IMR-90 (cell line): ENCODE measurements around the gene ANKRD13B. TPM values are rescaled to one million over a fixed set of nuclear protein-coding genes. Genes with fewer than 3 reads are reported as not detected.
A peak's percentile ranks its signal among the peaks of the same experiment; 100 is the strongest.

Source experiments
- ATAC-seq: fragments of 200-7000 bp; cut with Tn5 transposase; 2 replicates; pipeline ENCODE4 v1.9.1; 2020; ENCODE audit warnings: low read depth, mild to moderate bottlenecking, moderate library complexity
- BruUV-seq: library from RNA; stranded (reverse); fragments of 400-500 nt; replicated peaks from 2 replicates; lab custom pipeline; 2021; lab: Mats Ljungman, UMichigan
- CTCF ChIA-PET: fragments of 300-600 bp; formaldehyde crosslinking; extraction: SDS; loops from one replicate; lab custom pipeline; 2021; ENCODE audit warnings: antibody characterized with exemption; lab: Yijun Ruan, JAX
- POLR2A ChIA-PET: fragments of 300-600 bp; sonication (Branson Sonifier 250); formaldehyde crosslinking; loops from one replicate; lab custom pipeline; 2022; ENCODE audit warnings: antibody characterized with exemption; ENCODE audit not compliant: unreplicated experiment; lab: Charles Lee
- DNase-seq: peaks from one replicate; pipeline ENCODE4 v3.0.0; 2013
- H2AFZ ChIP-seq: replicated peaks from 2 replicates; pipeline ENCODE3; 2013; ENCODE audit warnings: low read length, mild to moderate bottlenecking; ENCODE audit not compliant: poor library complexity
- H2AK5ac ChIP-seq: 2 replicates; pipeline ENCODE4 v1.6.1; 2013; ENCODE audit warnings: low read depth, low read length, inconsistent platforms
- H2AK9ac ChIP-seq: replicated peaks from 2 replicates; pipeline ENCODE3; 2013; ENCODE audit warnings: mild to moderate bottlenecking, low read depth, low read length, moderate library complexity; ENCODE audit not compliant: poor library complexity
- H2BK120ac ChIP-seq: 2 replicates; pipeline ENCODE4 v1.6.1; 2013; ENCODE audit warnings: low read depth, low read length, inconsistent platforms
- H2BK15ac ChIP-seq: 3 replicates; pipeline ENCODE4 v1.6.1; 2013; ENCODE audit warnings: low read depth, low read length, inconsistent platforms
- H2BK20ac ChIP-seq: 2 replicates; pipeline ENCODE4 v1.6.1; 2013; ENCODE audit warnings: low read depth, mild to moderate bottlenecking, inconsistent platforms, low read length, moderate library complexity
- H2BK5ac ChIP-seq: 2 replicates; pipeline ENCODE4 v1.6.1; 2013; ENCODE audit warnings: mild to moderate bottlenecking, low read depth, low read length, inconsistent platforms; ENCODE audit not compliant: poor library complexity, severe bottlenecking
- H3K14ac ChIP-seq: replicated peaks from 2 replicates; pipeline ENCODE4 v1.6.1; 2013; ENCODE audit warnings: low read depth, low read length, inconsistent platforms
- H3K18ac ChIP-seq: 2 replicates; pipeline ENCODE4 v1.6.1; 2013; ENCODE audit warnings: low read depth, low read length, control low read depth
- H3K23ac ChIP-seq: 2 replicates; pipeline ENCODE4 v1.6.1; 2013; ENCODE audit warnings: low read depth, low read length, inconsistent platforms
- H3K27ac ChIP-seq: 2 replicates; pipeline ENCODE4 v1.5.1; 2013; ENCODE audit warnings: mild to moderate bottlenecking, control low read depth, low read length; ENCODE audit not compliant: insufficient read depth
- H3K27me3 ChIP-seq: 2 replicates; pipeline ENCODE4 v1.6.1; 2013; ENCODE audit warnings: low read length; ENCODE audit not compliant: control insufficient read depth, insufficient read depth
- H3K36me3 ChIP-seq: 2 replicates; pipeline ENCODE4 v1.6.1; 2013; ENCODE audit warnings: low read length, mixed read lengths; ENCODE audit not compliant: control insufficient read depth, insufficient read depth
- H3K4ac ChIP-seq: 2 replicates; pipeline ENCODE4 v1.6.1; 2013; ENCODE audit warnings: low read depth, low read length, inconsistent platforms
- H3K4me1 ChIP-seq: 2 replicates; pipeline ENCODE4 v1.6.1; 2013; ENCODE audit warnings: low read length, mixed read lengths; ENCODE audit not compliant: control insufficient read depth, insufficient read depth
- H3K4me2 ChIP-seq: 2 replicates; pipeline ENCODE4 v1.6.1; 2013; ENCODE audit warnings: low read depth, mild to moderate bottlenecking, control low read depth, low read length, moderate library complexity
- H3K4me3 ChIP-seq: 2 replicates; pipeline ENCODE4 v1.5.1; 2013; ENCODE audit warnings: low read depth, mild to moderate bottlenecking, control low read depth, low read length, moderate library complexity; ENCODE audit not compliant: insufficient read depth
- H3K56ac ChIP-seq: 2 replicates; pipeline ENCODE4 v1.6.1; 2013; ENCODE audit warnings: low read length, inconsistent platforms; ENCODE audit not compliant: insufficient read depth; ENCODE audit errors: extremely low read depth
- H3K79me1 ChIP-seq, 2 experiments: 2 replicates each; pipeline ENCODE4 v1.6.1; 2013; ENCODE audit warnings: low read length in 2 of 2, inconsistent platforms in 1 of 2, low read depth in 1 of 2
- H3K9ac ChIP-seq: 2 replicates; pipeline ENCODE4 v1.6.1; 2013; ENCODE audit warnings: low read depth, low read length, control low read depth
- H3K9me1 ChIP-seq: 2 replicates; pipeline ENCODE4 v1.6.1; 2013; ENCODE audit warnings: low read length, inconsistent platforms; ENCODE audit not compliant: insufficient read depth
- H3K9me3 ChIP-seq: 2 replicates; pipeline ENCODE4 v1.6.1; 2013; ENCODE audit warnings: low read length; ENCODE audit not compliant: control insufficient read depth, insufficient read depth
- H4K20me1 ChIP-seq: 2 replicates; pipeline ENCODE4 v1.6.1; 2013; ENCODE audit warnings: low read length, inconsistent platforms; ENCODE audit not compliant: insufficient read depth
- H4K5ac ChIP-seq: 2 replicates; pipeline ENCODE4 v1.6.1; 2013; ENCODE audit warnings: mild to moderate bottlenecking, low read depth, low read length, control low read depth
- H4K8ac ChIP-seq, 2 experiments: 2 replicates each; pipeline ENCODE4 v1.6.1; 2013; ENCODE audit warnings: low read depth in 2 of 2, low read length in 2 of 2, control low read depth in 1 of 2, inconsistent platforms in 1 of 2
- H4K91ac ChIP-seq: 2 replicates; pipeline ENCODE4 v1.6.1; 2013; ENCODE audit warnings: low read depth, low read length, inconsistent platforms; ENCODE audit not compliant: insufficient read depth
- BHLHE40 ChIP-seq: fragments of 150-350 bp; IDR thresholded peaks from 2 replicates; pipeline ENCODE4 v1.6.1; 2016; ENCODE audit warnings: mild to moderate bottlenecking, low read depth, low read length
- CEBPB ChIP-seq: IDR thresholded peaks from 2 replicates; pipeline ENCODE4 v1.6.1; 2012; ENCODE audit warnings: low read depth, low read length, improper control_type of control experiment
- CTCF ChIP-seq: conservative IDR thresholded peaks from 2 replicates; pipeline ENCODE4 v1.5.1; 2012; ENCODE audit warnings: mild to moderate bottlenecking, low read depth, low read length, improper control_type of control experiment
- ELK1 ChIP-seq: fragments of 150-350 bp; IDR thresholded peaks from 2 replicates; pipeline ENCODE4 v1.6.1; 2016; ENCODE audit warnings: low read depth, mild to moderate bottlenecking, low read length, moderate library complexity, borderline replicate concordance
- FOS ChIP-seq: fragments of 150-350 bp; IDR thresholded peaks from 2 replicates; pipeline ENCODE4 v1.6.1; 2016; ENCODE audit warnings: low read depth, low read length
- MAFK ChIP-seq: IDR thresholded peaks from 2 replicates; pipeline ENCODE4 v1.6.1; 2012; ENCODE audit warnings: low read depth, low read length, improper control_type of control experiment
- POLR2A ChIP-seq: IDR thresholded peaks from 2 replicates; pipeline ENCODE4 v1.6.1; 2012; ENCODE audit warnings: mild to moderate bottlenecking, low read depth, low read length
- RCOR1 ChIP-seq: IDR thresholded peaks from 2 replicates; pipeline ENCODE4 v1.6.1; 2012; ENCODE audit warnings: mild to moderate bottlenecking, low read length, improper control_type of control experiment; ENCODE audit not compliant: insufficient replicate concordance
- RFX5 ChIP-seq: IDR thresholded peaks from 2 replicates; pipeline ENCODE4 v1.8.0; 2012; ENCODE audit warnings: low read depth, mild to moderate bottlenecking, low read length, moderate library complexity
- SMC3 ChIP-seq: fragments of 150-350 bp; IDR thresholded peaks from 2 replicates; pipeline ENCODE4 v1.6.1; 2016; ENCODE audit warnings: low read depth, mild to moderate bottlenecking, antibody characterized with exemption, low read length, moderate library complexity
- USF2 ChIP-seq: fragments of 150-350 bp; IDR thresholded peaks from 2 replicates; pipeline ENCODE4 v1.6.1; 2017; ENCODE audit warnings: mild to moderate bottlenecking, antibody characterized with exemption, low read length, low read depth
- WGBS, 2 experiments: methylation state at CpG; one replicate each; pipeline versions ENCODE4 v1.1.5 to v1.1.7; 2013; ENCODE audit warnings: missing lambda C conversion rate in 2 of 2; ENCODE audit not compliant: insufficient read length in 1 of 2; ENCODE audit errors: extremely low coverage in 2 of 2; 5-methylcytosine and 5-hydroxymethylcytosine counted together
- dilution Hi-C: fragments of 300-500 bp; cut with HindIII; formaldehyde crosslinking; loops from one replicate; pipeline ENCODE4 v1.14.3; 2018; ENCODE audit warnings: low sequenced_read_pairs; ENCODE audit not compliant: unreplicated experiment
- in situ Hi-C: fragments of 300-500 bp; cut with MboI; formaldehyde crosslinking; loops from 3 replicates; pipeline ENCODE4 v1.14.3; 2019; ENCODE audit warnings: low sequenced_read_pairs, inconsistent platforms, mixed read lengths
- intact Hi-C: fragments of 100-400 bp; cut with micrococcal nuclease; formaldehyde crosslinking; loops from 2 replicates; pipeline ENCODE4 v1.10.0; 2022
- polyA plus RNA-seq, 3 experiments: library from polyadenylated mRNA; depleted of rRNA; stranded (reverse); fragments of >200 nt; gene quantifications; 2 replicates each; pipeline ENCODE4 v1.2.3, GENCODE V29; 2012; ENCODE audit warnings: low replicate concordance in 1 of 3
- total RNA-seq: library from RNA; depleted of rRNA; stranded (reverse); fragments of >200 nt; gene quantifications from 2 replicates; pipeline ENCODE4 v1.2.3, GENCODE V29; 2012

ANKRD13B gene
- total and polyA plus RNA-seq, 2 of the 4 experiments (the other 2 are of a cell fraction), result 0.90 to 4.0 TPM

GRCh38 chr17:29653995-29654714 lies 61.2 kb downstream of the ANKRD13B start:
- in situ Hi-C loops, result no loop called here
- Histone ChIP-seq H4K20me1 (no peaks in the 10 kb centered on the region), H2BK120ac (no peak overlapping the region), H2AK9ac (no peak overlapping the region), H2AK5ac (no peak overlapping the region), H2BK20ac (no peak overlapping the region), H4K5ac (no peak overlapping the region), H4K8ac (no peak overlapping the region), H2AFZ (no peak overlapping the region), H3K36me3 (peaks cover 7% of the 10 kb centered on the region), H3K27me3 (no peaks in the 10 kb centered on the region), H3K27ac (no peak overlapping the region), H2BK15ac (no peak overlapping the region), H3K14ac (no peak overlapping the region), H3K9me1 (peaks cover 4% of the 10 kb centered on the region), H3K79me1 (no peaks in the 10 kb centered on the region; a peak in 2 of 4 replicates), H3K18ac (no peak overlapping the region), H3K4me2 (no peak overlapping the region), H3K9me3 (no peaks in the 10 kb centered on the region), H3K9ac (no peak overlapping the region), H2BK5ac (no peak overlapping the region), H3K56ac (no peak overlapping the region), H3K4me3 (no peak overlapping the region), H4K91ac (no peak overlapping the region), H3K4ac (no peak overlapping the region), H3K23ac (no peak overlapping the region), H3K4me1 (peaks cover 4% of the 10 kb centered on the region; the same call in 1 of the 2 replicates)
- WGBS, 2 experiments, result no CpG with 5 or more reads among the region's 1 CpG
- ATAC-seq (peak; percentile 32), DNase-seq (no peak)
- intact Hi-C loops, result no loop called here
- ChIA-PET POLR2A (interaction anchor here (0.6 kb wide), 1 partner anchor 125 kb away, joined by 3 read pairs; no protein-coding TSS in a partner anchor), CTCF (interaction anchor here (0.6 to 2.0 kb wide), 3 partner anchors 9 to 121 kb away, joined by 3 to 8 read pairs (median 3); no protein-coding TSS in a partner anchor)
- TF ChIP-seq ELK1 (no peak), SMC3 (no peak), CTCF (no peak), FOS (no peak), BHLHE40 (no peak), CEBPB (no peak), MAFK (no peak), POLR2A (no peak), USF2 (no peak), RFX5 (no peak), RCOR1 (no peak)
- BruUV-seq, result no TSS peak
- dilution Hi-C loops, result no loop called here
